ENCODE data around the gene LGALS9. TPM values are rescaled to one million over a fixed set of nuclear protein-coding genes. Genes with fewer than 3 reads are reported as not detected.

LGALS9 gene
- total and polyA plus RNA-seq, 9 of the 15 experiments (the other 6 are each of a cell fraction or from before 2014, with no cell fraction given) = 0.45 to 6.9 (median 2.8) TPM

GRCh38 chr17:27654654-27655524 lies 23.9 kb downstream of the LGALS9 start (continued):
- TF ChIP-seq CEBPZ (IDR thresholded peaks at IDR 0.05; ENCODE audit: borderline replicate concordance, low read depth, low read length) (no peak), ELF2 (CRISPR knock-in tag; IDR thresholded peaks at IDR 0.05) (peak; percentile 71), ID3 (CRISPR knock-in tag; IDR thresholded peaks at IDR 0.05) (no peak), ID3 (tag; IDR thresholded peaks at IDR 0.05) (0 out of 2 replicates have a peak, but pooled peaks have one; percentile 24), ZNF274 (IDR thresholded peaks at IDR 0.05; ENCODE audit: borderline replicate concordance, low read depth, low read length) (no peak), L3MBTL2 (IDR thresholded peaks at IDR 0.05) (0 out of 2 replicates have a peak, but pooled peaks have one; percentile 39), UBTF (IDR thresholded peaks at IDR 0.05; ENCODE audit: borderline replicate concordance in 1 of 2, low read depth in 2 of 2, low read length in 2 of 2) (peak in 1 of 2 experiments; percentile 67; a peak in 1 of 4 replicates), ZNF644 (tag; IDR thresholded peaks at IDR 0.05; ENCODE audit: low read depth) (no peak), ZC3H11A (IDR thresholded peaks at IDR 0.05; ENCODE audit: low read depth, low read length) (no peak), ZNF280A (IDR thresholded peaks at IDR 0.05; ENCODE audit: low read depth, partially characterized antibody) (no peak), THAP12 (CRISPR knock-in tag; IDR thresholded peaks at IDR 0.05) (no peak), KLF6 (CRISPR knock-in tag; IDR thresholded peaks at IDR 0.05; ENCODE audit: borderline replicate concordance) (no peak), MXI1 (IDR thresholded peaks at IDR 0.05; ENCODE audit: low read depth, low read length) (no peak), ZNF77 (CRISPR knock-in tag; IDR thresholded peaks at IDR 0.05) (no peak), GABPA (tag; conservative IDR thresholded peaks at IDR 0.05; ENCODE audit: low read depth) (peak; percentile 69), PTBP1 (IDR thresholded peaks at IDR 0.05; ENCODE audit: low read depth, low read length) (no peak)
